Endometrial microvascular endothelial cells (primary cell): ENCODE data around the gene NR4A1. TPM values are rescaled to one million over a fixed set of nuclear protein-coding genes. Genes with fewer than 3 reads are reported as not detected.

Source experiments
- in situ Hi-C: cut with HindIII; loops from 2 replicates; pipeline ENCODE4 v1.10.0; 2017; ENCODE audit warnings: low sequenced_read_pairs, low pct_unique_long_range_greater_than_20kb; ENCODE audit errors: inconsistent ontology term
- total RNA-seq: library from RNA; depleted of rRNA; stranded (reverse); fragments of >200 nt; gene quantifications from one replicate; pipeline ENCODE4 v1.2.3, GENCODE V29; 2015; ENCODE audit errors: inconsistent ontology term

The NR4A1 gene
- total RNA-seq, 1 donor from 2014 or later: 0.93 TPM

DNA sequence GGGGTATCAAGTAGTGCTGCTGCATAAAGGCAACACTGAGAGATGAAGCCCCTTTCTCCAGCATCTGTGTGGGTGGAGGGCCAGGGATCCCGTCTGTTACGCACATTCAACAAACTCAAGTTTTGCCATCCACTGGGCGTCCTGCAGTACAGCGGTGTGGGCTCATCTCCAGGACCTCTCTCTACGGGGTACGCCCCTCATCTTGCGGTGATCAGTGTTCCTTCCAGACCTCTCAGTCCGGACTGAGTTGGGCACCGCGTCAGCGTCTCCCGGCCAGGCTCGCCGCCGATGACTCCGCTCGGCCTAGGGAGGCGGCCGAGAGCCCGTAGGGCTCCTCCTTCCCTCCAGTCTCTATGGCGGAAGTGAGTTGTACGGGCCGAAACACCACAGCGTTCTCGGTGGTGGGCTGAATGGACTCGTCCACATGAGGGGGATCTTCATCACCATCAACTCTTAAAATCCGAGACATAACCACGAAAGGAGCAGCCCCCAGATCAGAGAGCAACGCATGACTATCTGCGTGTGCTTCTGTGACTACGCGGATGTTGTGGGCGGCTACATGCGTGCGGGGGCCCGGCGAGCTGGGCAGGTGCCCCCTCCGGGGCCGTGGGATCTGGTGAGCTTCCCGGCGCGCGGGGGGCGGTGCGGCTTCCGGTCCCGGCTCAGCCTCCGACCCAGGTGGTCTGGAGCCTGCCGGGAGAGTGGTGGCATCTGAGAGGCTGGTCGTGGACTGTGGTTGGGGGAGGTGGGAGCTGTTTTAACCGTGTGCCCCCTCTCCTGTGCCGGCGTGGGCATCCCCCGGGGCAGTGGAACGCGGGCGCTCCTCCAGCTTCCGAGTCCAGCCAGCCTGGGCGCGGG is 18.3 kb downstream of the NR4A1 start, which contains the start of gene ATG101:
TSS of gene ATG101 (plus strand) at position 652 of the 858 bp plus-strand sequence. CDS start 3,673 bp downstream, outside the sequence.
- in situ Hi-C loops: no loop called here

DNA sequence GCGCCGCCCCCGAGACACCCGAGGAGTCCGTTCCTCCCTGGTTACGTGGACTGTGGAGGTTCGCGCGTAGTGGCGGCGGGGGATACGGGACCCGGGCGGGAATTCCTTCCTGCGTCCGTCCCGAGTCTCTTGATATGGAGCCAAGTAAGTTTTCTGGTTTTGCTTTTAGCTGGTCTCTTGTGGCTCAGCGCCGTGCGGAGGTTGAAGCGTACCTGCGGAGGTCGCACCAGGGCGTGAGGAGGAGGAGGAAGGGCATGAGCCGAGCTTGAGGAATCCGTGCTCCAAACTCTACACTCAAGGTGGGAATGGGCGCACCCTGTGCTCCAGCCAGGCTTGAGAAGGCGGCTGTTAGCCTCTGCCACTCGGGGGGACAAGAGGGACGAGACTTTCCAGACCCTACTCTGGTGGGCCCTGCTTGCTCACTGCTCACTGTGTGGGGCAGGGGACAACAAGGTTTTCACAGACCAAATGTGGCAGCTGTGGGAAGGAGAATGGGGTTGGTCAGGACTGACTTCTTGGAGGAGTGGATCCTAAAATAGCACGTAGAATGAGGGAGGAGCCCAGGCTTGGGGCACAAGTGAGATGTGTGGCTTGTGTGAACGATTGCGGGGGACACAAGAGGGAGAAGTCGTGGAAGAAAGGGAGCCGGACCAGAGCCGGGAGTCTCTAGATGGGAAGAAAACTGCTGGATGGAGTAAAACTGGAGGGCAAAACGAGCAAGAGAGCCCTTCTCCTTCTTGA is 19.1 kb downstream of the NR4A1 start:
- in situ Hi-C loops: no loop called here

GRCh38 chr12:52073531-52074381 is 22.5 kb downstream of the NR4A1 start:
- in situ Hi-C loops: no loop called here

DNA sequence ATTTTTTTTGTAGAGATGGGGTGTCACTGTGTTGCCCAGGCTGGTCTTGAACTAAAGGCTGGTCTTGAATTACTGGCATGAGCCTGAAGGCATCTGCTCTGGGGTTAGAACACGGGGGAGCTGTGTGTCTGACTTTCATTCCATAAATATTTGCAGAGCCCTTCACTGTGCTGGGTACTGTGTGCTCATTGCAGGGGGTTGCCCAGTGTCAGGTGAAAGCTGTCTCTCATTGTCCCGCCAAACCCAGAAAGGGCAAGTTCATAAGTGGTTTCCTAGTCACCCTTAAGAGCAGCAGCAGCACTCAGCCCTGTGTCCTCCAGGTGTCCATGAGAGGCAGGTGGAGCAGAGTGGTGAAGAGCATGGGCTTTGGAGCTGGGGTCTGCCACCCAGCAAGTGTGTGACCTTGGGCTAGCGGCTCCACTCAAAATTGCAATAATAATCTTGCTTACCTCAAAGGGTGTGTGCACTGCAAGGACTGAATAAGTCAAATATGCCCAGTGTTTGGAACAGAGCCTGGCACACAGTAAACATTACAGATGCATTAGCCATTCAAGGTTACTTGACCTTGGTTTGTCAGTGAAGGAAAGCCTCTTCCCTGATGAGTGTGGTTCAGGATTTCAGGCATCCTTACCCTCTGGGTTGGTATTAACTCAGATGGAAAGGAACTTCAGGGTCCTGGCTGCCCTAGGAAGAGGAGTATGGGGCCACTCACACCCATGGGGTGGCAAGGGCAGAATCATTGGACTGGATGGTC is 23.9 kb downstream of the NR4A1 start:
- in situ Hi-C loops: no loop called here

GRCh38 chr12:52076811-52077210 is 25.6 kb downstream of the NR4A1 start:
- in situ Hi-C loops: no loop called here

DNA sequence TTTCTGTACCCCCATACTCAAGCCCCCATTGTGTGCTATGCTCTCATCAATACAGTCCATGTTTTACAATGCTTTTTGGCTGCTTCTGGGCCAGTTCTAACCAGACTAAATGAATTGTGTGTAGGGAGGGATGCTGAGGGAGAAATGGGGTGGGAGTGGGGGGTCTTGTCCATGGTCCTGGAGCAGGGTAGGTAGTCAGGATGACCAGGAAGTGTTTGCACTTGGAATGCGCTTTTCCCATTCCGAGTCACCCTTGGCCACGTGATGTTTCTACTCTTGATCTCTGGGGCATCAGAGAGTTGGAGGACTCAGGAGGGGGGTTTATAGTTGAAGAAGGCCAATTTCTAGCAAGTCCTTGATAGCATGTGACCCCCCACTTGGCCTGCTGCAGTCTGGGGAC is 27.0 kb downstream of the NR4A1 start:
- in situ Hi-C loops: no loop called here

DNA sequence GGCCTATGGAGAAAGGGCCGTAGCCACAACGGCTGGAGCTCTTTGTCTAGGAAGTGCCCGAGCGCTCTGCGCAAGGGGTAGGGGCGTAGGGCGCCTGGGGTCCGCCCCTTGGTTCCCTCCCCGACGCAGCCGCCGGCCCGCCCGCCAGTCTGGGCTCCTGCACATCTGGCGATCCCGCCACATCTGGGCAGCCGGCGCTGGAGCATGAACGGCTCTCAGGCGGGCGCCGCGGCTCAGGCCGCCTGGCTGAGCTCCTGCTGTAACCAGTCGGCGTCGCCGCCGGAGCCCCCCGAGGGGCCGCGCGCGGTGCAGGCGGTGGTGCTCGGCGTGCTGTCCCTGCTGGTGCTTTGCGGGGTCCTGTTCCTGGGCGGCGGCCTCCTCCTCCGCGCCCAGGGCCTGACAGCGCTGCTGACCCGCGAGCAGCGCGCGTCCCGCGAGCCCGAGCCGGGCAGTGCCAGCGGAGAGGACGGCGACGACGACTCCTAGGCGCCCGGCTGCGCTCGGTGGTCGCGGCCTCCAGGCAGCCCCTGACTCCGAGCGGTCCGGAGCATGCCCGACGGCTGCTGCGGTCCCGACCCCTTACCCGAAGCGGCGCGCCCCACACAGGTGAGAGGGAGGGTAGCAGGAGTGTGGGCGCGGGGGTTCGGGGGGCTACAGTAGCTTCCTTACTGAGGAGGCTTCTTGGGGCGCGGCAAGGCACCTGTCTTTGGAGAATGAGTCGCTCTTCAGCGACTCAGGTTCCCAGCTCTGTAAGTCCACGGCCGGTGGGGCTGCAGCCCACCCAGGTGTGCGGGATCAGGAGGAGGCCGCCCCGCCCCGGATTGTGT is 28.5 kb downstream of the NR4A1 start, which contains the start of gene SMIM41:
TSS of gene SMIM41 (plus strand) at position 129 of the 827 bp plus-strand sequence. CDS start at position 205, 76 bp downstream.
- in situ Hi-C loops: no loop called here

- in situ Hi-C loops: no loop called here
Observed at GRCh38 chr12:52080403-52081251, 29.4 kb downstream of the NR4A1 start.

GRCh38 chr12:52081263-52081733 is 30.1 kb downstream of the NR4A1 start:
- in situ Hi-C loops: no loop called here

DNA sequence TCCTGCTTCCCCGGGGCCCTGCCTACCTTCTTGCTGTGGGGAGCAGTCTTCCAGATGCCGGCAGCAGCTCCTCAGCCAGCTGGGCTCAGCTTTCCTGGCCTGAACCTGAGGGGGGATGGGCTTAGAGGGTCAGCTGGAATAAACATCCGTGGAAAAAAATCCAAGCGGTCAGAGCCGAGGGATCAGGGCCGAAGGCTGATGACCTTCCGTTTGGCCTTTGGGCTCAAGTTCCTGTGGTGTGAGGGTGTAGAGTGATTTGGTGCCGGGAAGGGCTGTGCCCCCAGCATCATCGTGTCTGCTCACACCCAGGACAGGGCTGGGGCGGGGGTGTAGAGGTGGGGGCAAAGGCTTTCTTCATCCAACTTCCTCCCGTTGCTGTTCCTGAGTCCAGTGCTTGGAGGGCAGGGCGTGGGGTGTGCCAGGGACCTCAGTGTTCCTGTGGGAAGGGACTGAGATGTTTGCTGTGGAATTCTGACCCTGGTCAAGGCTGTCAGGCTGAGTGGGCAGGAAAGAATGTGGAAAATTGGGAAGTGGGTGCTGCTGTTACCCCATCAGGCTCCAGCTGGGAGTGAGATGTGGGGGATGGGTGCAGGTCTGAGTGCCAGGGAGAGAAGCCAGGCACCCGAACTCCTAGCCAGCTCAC is 30.9 kb downstream of the NR4A1 start:
- in situ Hi-C loops: no loop called here

GRCh38 chr12:52082669-52082987 is 31.4 kb downstream of the NR4A1 start:
- in situ Hi-C loops: no loop called here

DNA sequence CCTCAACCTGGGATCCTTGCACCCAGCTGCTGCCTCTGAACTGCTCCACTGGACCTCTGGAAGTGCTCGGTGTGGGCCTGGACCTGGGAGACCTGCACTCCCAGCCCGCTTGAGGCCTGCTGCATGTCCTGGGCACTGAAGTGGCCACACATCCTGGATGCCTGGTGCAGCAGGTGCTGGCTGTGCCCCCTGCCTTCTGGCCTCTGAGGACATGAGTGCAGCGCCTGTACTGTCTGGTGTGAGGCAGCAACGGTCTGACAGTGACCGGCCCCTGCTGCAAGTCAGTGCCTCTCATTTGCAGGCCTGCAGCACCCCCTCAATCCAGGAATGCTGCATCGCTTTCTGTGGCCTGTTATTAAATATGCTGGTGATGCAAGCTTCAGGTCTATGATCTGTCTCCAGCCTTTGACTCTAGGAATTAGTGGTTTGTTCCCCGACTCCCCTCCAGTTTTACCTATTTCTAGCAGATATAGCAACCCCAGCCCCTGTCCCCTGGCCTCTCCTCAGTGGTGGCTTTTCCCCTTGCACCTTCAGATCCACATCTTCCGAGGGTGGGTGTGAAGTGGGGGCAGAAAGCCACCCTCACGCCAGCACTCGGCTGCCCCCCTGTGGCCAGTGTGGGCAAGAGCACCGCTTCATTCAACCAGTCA is 31.9 kb downstream of the NR4A1 start:
- in situ Hi-C loops: no loop called here

DNA sequence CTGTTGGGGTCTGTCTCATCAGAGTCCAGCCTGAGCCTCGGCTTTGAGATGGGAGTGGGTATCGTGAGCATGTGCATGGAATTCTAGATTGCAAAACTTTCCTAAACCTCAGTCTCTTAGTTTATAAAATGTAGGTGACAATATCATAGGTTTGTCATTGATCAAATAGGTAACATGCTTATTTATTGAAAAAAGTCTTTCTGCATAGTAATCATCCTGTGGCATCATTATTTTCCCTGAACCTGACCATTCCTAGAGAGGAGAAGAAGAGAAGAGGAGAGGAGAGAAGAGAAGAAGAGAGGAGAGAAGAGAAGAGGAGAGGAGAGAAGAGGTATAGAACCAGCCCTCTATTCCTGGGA is 32.4 kb downstream of the NR4A1 start:
- in situ Hi-C loops: no loop called here

DNA sequence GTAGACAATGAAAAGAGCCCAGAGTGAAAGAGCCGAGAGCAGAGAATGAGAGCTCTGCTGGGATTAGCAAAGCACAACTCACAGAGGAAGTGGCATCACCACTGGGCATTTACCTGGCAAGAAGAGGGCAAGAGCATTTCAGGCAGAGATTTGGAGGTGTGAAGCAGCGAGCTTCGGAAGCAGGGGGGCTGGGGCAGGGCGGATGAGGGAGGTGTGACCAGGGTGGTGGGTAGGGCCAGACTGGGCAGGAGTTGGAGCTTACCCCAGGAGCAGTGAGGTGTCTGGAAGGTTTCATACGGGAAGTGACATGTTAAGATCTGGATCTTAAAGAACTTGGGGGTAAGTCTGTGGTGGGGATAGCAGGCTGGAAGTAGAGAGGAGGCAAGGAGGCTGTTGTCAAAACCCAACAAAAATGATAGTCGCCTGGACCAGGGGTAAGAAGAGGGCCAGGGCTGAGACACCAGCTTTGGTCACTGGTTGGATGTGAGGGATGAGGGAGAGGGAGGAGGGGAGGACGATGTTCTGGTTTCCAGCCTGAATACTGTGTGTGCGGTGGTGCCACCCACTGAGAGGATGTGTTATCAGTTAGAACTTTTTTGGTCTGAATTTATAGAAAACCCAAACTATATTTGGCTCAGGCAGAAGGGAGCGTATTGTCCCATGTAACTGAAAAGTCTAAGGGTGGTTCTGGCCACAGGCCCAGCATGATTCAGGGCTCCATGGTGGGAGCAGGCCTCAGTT is 33.4 kb downstream of the NR4A1 start:
- in situ Hi-C loops: no loop called here

- in situ Hi-C loops: no loop called here
Observed at GRCh38 chr12:52085682-52086180, 34.5 kb downstream of the NR4A1 start.
